B cell (primary cell): ENCODE data around the gene BABAM2. TPM values are rescaled to one million over a fixed set of nuclear protein-coding genes. Genes with fewer than 3 reads are reported as not detected.

Source experiments
- ATAC-seq: fragments of 200-7000 bp; cut with Tn5 transposase; one replicate; pipeline ENCODE4 v1.10.0; 2021; ENCODE audit warnings: low read depth, mild to moderate bottlenecking, moderate number of reproducible peaks, moderate library complexity
- CTCF ChIA-PET: fragments of 350-600 bp; sonication (Branson Sonifier 250); formaldehyde crosslinking; loops from one replicate; lab custom pipeline; 2021; ENCODE audit warnings: antibody characterized with exemption, inconsistent platforms; lab: Charles Lee
- POLR2A ChIA-PET: fragments of 350-600 bp; sonication (Branson Sonifier 250); formaldehyde crosslinking; loops from one replicate; lab custom pipeline; 2021; ENCODE audit warnings: antibody characterized with exemption; lab: Charles Lee
- DNase-seq: peaks from one replicate; pipeline ENCODE4 v3.0.0; 2013
- H2AFZ ChIP-seq: 2 replicates; pipeline ENCODE4 v1.6.1; 2012; ENCODE audit warnings: mild to moderate bottlenecking, low read depth, low read length; ENCODE audit not compliant: insufficient read depth, poor library complexity, severe bottlenecking
- H3K27ac ChIP-seq, 2 donors: 1 replicate in 1 of 2; 2 replicates in 1 of 2; pipeline ENCODE4 v1.5.1; 2012 to 2013; ENCODE audit warnings: low read length in 2 of 2, mild to moderate bottlenecking in 2 of 2, moderate library complexity in 1 of 2
- H3K27me3 ChIP-seq, 4 experiments: fragments of 200-600 bp in 1 of 4; sonication (generic) in 1 of 4; replicated peaks in 1 of 4; 1 replicate in 2 of 4; 2 replicates in 2 of 4; pipeline versions ENCODE4 v1.6.1 to v1.7.0; 2013 to 2016; ENCODE audit warnings: low read length in 3 of 4, mild to moderate bottlenecking in 2 of 4, mixed read lengths in 1 of 4, moderate library complexity in 1 of 4; ENCODE audit not compliant: insufficient read depth in 4 of 4, control insufficient read depth in 3 of 4; ENCODE audit errors: control extremely low read depth in 1 of 4
- H3K36me3 ChIP-seq, 2 experiments: replicated peaks in 1 of 2; 1 replicate in 1 of 2; 2 replicates in 1 of 2; pipeline versions ENCODE4 v1.6.1 to v1.7.1; 2013; ENCODE audit warnings: low read length in 1 of 2; ENCODE audit not compliant: insufficient read depth in 2 of 2, control insufficient read depth in 1 of 2; ENCODE audit errors: control extremely low read depth in 1 of 2, extremely low read depth in 1 of 2
- H3K4me1 ChIP-seq, 2 donors: fragments of 200-600 bp in 1 of 2; sonication (generic) in 1 of 2; 1 replicate in 1 of 2; 2 replicates in 1 of 2; pipeline versions ENCODE4 v1.5.1 to v1.6.1; 2013 to 2017; ENCODE audit warnings: low read length in 2 of 2; ENCODE audit not compliant: control insufficient read depth in 2 of 2, insufficient read depth in 2 of 2
- H3K4me2 ChIP-seq: replicated peaks from 2 replicates; pipeline ENCODE3; 2012; ENCODE audit warnings: mild to moderate bottlenecking, low read depth, low read length; ENCODE audit not compliant: poor library complexity, severe bottlenecking
- H3K4me3 ChIP-seq, 5 experiments: fragments of 200-600 bp in 1 of 5; sonication (generic) in 1 of 5; 1 replicate in 3 of 5; 2 replicates in 2 of 5; pipeline versions ENCODE4 v1.5.1 to v1.7.0; 2011 to 2016; ENCODE audit warnings: low read length in 4 of 5, mild to moderate bottlenecking in 4 of 5, low read depth in 2 of 5, control low read depth in 1 of 5, moderate library complexity in 1 of 5; ENCODE audit not compliant: insufficient read depth in 1 of 5; ENCODE audit errors: control extremely low read depth in 1 of 5, extremely low read depth in 1 of 5
- H3K79me2 ChIP-seq: fragments of 200-600 bp; sonication (generic); one replicate; pipeline ENCODE4 v1.6.0; 2016; ENCODE audit warnings: low read length; ENCODE audit not compliant: control insufficient read depth, insufficient read depth
- H3K9ac ChIP-seq: fragments of 200-600 bp; sonication (generic); 2 replicates; pipeline ENCODE4 v1.6.1; 2017; ENCODE audit warnings: mild to moderate bottlenecking, low read length, moderate library complexity
- H3K9me3 ChIP-seq, 3 donors: one replicate each; pipeline versions ENCODE4 v1.6.1 to v1.7.1; 2013; ENCODE audit warnings: low read length in 2 of 3; ENCODE audit not compliant: control insufficient read depth in 2 of 3, insufficient read depth in 1 of 3; ENCODE audit errors: control extremely low read depth in 1 of 3
- H4K20me1 ChIP-seq: 2 replicates; pipeline ENCODE4 v1.6.0; 2012; ENCODE audit warnings: mild to moderate bottlenecking, low read length; ENCODE audit not compliant: insufficient read depth, control insufficient read depth, poor library complexity, severe bottlenecking
- H3K27ac Mint-ChIP-seq: one replicate; pipeline ENCODE4 v1.8.0; 2021; ENCODE audit warnings: mixed read lengths
- H3K27me3 Mint-ChIP-seq: one replicate; pipeline ENCODE4 v1.8.0; 2021; ENCODE audit warnings: mixed read lengths
- H3K4me1 Mint-ChIP-seq: one replicate; pipeline ENCODE4 v1.8.0; 2021; ENCODE audit warnings: mixed read lengths
- H3K4me3 Mint-ChIP-seq: one replicate; pipeline ENCODE4 v1.8.0; 2021; ENCODE audit warnings: mixed read lengths
- H3K9me3 Mint-ChIP-seq: one replicate; pipeline ENCODE4 v1.8.0; 2022; ENCODE audit warnings: mixed read lengths; ENCODE audit not compliant: insufficient read depth
- EZH2 ChIP-seq: IDR thresholded peaks from 2 replicates; pipeline ENCODE4 v1.6.1; 2012; ENCODE audit warnings: borderline replicate concordance, low read depth, mild to moderate bottlenecking, moderate library complexity, low read length; ENCODE audit not compliant: insufficient read depth, poor library complexity, severe bottlenecking
- WGBS: methylation state at CpG from one replicate; pipeline ENCODE4 v1.1.5; 2013; ENCODE audit warnings: missing lambda C conversion rate; ENCODE audit not compliant: insufficient coverage; 5-methylcytosine and 5-hydroxymethylcytosine counted together
- intact Hi-C: fragments of 100-400 bp; cut with micrococcal nuclease; formaldehyde crosslinking; loops from one replicate; pipeline ENCODE4 v1.10.0; 2022
- polyA plus RNA-seq: library from polyadenylated mRNA; depleted of rRNA; stranded (reverse); fragments of >200 nt; gene quantifications from 2 replicates; pipeline ENCODE4 v1.2.3, GENCODE V29; 2012
- total RNA-seq, 2 donors: library from RNA; stranded (reverse); fragments of 120-200 nt in 1 of 2; gene quantifications; 1 replicate in 1 of 2; 2 replicates in 1 of 2; pipeline versions ENCODE4 v1.2.3 to v1.2.4, GENCODE V29; 2013 to 2022
- TF ChIP-seq, protein P1 (sequence below): fragments of 200-600 bp; IDR thresholded peaks from one replicate; pipeline ENCODE4 v1.8.0; 2022; ENCODE audit warnings: antibody characterized with exemption, mild to moderate bottlenecking

The BABAM2 gene
- total and polyA plus RNA-seq, 2 donors (not counting 1 experiment from before 2014, with no cell fraction given): 22.3 to 69.6 TPM

DNA sequence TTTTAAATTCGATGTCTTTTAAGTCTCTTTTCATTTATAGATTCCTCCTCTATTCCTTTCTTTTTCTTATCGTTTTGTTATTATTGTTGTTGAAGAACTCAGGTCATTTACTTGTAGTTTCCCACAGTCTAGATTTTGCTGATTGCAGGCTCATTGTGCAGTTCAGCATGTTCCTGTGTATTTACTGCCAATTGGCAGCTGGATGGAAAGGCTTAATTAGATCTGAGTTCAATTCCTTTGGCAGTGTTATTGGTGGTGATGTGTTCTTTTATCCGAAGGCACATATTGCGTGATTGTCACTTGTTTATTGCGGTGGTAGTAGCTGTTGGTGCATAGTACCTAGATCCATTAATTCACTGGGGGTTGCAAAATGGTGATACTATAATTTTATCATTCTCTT is 180.7 kb downstream of the BABAM2 start:
- Histone ChIP-seq H3K4me1 (no peaks in the 10 kb centered on the region), H3K27ac (no peak overlapping the region), H3K79me2 (no peaks in the 10 kb centered on the region), H3K9me3 (no peaks in the 10 kb centered on the region), H4K20me1 (no peaks in the 10 kb centered on the region), H3K4me3 (no peak overlapping the region), H3K27me3 (no peaks in the 10 kb centered on the region), H2AFZ (no peak overlapping the region), H3K36me3 (peaks cover 0 to 3% of the 10 kb centered on the region in 2 experiments), H3K4me2 (no peak overlapping the region), H3K9ac (no peak overlapping the region)
- ChIA-PET POLR2A (no interaction called here), CTCF (no interaction called here)
- no peak for TF ChIP-seq EZH2
- TF ChIP-seq, protein P1, sequence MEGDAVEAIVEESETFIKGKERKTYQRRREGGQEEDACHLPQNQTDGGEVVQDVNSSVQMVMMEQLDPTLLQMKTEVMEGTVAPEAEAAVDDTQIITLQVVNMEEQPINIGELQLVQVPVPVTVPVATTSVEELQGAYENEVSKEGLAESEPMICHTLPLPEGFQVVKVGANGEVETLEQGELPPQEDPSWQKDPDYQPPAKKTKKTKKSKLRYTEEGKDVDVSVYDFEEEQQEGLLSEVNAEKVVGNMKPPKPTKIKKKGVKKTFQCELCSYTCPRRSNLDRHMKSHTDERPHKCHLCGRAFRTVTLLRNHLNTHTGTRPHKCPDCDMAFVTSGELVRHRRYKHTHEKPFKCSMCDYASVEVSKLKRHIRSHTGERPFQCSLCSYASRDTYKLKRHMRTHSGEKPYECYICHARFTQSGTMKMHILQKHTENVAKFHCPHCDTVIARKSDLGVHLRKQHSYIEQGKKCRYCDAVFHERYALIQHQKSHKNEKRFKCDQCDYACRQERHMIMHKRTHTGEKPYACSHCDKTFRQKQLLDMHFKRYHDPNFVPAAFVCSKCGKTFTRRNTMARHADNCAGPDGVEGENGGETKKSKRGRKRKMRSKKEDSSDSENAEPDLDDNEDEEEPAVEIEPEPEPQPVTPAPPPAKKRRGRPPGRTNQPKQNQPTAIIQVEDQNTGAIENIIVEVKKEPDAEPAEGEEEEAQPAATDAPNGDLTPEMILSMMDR: no peak
- DNase-seq (no peak), ATAC-seq (no peak)
- intact Hi-C loops: no loop called here
- no peak overlapping the region for H3K27ac Mint-ChIP-seq
- no peak overlapping the region for H3K4me3 Mint-ChIP-seq
- no peaks in the 10 kb centered on the region for H3K27me3 Mint-ChIP-seq
- no peaks in the 10 kb centered on the region for H3K4me1 Mint-ChIP-seq
- no peaks in the 10 kb centered on the region for H3K9me3 Mint-ChIP-seq
- no CpG with 5 or more reads among the region's 5 CpGs for WGBS

DNA sequence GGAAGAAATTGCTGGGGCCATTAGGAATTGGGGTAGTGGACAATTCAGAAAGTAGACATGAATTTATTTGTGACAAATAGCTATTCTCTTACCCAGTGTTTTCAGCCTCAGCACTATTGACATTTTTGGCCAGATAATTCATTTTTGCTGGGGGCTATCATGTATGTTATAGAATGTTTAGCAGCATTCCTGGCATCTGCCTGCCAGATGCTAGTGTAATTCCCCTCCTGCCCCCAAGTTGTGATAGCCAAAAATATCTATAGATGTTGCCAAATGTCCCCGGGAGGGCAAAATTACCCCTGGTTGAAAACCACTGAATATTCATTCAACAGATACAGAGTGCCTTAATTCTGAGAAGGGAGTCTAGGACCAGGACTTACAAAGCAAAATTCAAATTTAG is 183.6 kb downstream of the BABAM2 start:
- Mint-ChIP-seq H3K4me3 (no peak overlapping the region), H3K9me3 (no peaks in the 10 kb centered on the region), H3K27me3 (no peaks in the 10 kb centered on the region), H3K27ac (no peak overlapping the region), H3K4me1 (no peaks in the 10 kb centered on the region)
- Histone ChIP-seq H3K27ac (no peak overlapping the region), H2AFZ (no peak overlapping the region), H3K36me3 (no peaks in the 10 kb centered on the region), H3K9me3 (no peaks in the 10 kb centered on the region), H4K20me1 (no peaks in the 10 kb centered on the region), H3K9ac (no peak overlapping the region), H3K79me2 (no peaks in the 10 kb centered on the region), H3K4me2 (no peak overlapping the region), H3K4me3 (no peak overlapping the region), H3K27me3 (no peaks in the 10 kb centered on the region), H3K4me1 (no peaks in the 10 kb centered on the region)
- ATAC-seq (no peak), DNase-seq (no peak)
- WGBS: no CpG with 5 or more reads among the region's 1 CpG
- no peak for TF ChIP-seq EZH2
- TF ChIP-seq, protein P1: no peak
- POLR2A ChIA-PET: no interaction called here
- CTCF ChIA-PET: no interaction called here
- intact Hi-C loops: no loop called here
